ENCODE results near the gene NPAT.

DNA sequence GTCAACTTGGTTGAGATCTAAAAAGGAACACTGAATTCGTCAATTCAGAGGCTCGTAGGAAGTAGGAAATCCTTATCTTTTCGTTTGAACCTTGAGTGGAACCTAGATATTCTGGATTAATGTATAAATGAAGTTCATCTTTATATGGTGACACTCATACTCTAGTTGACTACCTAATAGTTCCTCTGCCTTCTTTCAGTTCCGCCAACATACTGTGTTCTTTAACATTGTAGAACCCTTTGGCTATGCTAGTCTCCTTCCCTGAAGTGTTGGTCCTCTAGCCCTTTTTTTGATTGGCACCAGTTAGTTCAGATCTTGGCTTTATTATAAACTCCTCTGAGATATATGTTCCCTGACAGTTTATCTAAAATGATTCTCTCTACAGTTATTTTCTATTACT lies 1.9 kb upstream of the NPAT start:
- TF ChIP-seq, protein P1, sequence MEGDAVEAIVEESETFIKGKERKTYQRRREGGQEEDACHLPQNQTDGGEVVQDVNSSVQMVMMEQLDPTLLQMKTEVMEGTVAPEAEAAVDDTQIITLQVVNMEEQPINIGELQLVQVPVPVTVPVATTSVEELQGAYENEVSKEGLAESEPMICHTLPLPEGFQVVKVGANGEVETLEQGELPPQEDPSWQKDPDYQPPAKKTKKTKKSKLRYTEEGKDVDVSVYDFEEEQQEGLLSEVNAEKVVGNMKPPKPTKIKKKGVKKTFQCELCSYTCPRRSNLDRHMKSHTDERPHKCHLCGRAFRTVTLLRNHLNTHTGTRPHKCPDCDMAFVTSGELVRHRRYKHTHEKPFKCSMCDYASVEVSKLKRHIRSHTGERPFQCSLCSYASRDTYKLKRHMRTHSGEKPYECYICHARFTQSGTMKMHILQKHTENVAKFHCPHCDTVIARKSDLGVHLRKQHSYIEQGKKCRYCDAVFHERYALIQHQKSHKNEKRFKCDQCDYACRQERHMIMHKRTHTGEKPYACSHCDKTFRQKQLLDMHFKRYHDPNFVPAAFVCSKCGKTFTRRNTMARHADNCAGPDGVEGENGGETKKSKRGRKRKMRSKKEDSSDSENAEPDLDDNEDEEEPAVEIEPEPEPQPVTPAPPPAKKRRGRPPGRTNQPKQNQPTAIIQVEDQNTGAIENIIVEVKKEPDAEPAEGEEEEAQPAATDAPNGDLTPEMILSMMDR (IDR thresholded peaks at IDR 0.05; ENCODE audit: low read depth, low read length, missing input control): no peak
- no peak for TF ChIP-seq FOXA1 (IDR thresholded peaks at IDR 0.05)
- no peak for TF ChIP-seq RAD21 (IDR thresholded peaks at IDR 0.05)
- TF ChIP-seq REST (IDR thresholded peaks at IDR 0.05): no peak
- TF ChIP-seq TAF1 (conservative IDR thresholded peaks at IDR 0.05): no peak
- TF ChIP-seq SP1 (IDR thresholded peaks at IDR 0.05): no peak

Measured in liver (tissue), 3 donors.